22Rv1 (cell line): ENCODE results near the gene AK9.

Experiments
- ZFX ChIP-seq: fragments of 450-650 bp; IDR thresholded peaks from 2 replicates; pipeline ENCODE4 v1.6.1; 2017; ENCODE audit warnings: antibody characterized with exemption, borderline replicate concordance
- TF ChIP-seq, protein P1 (sequence below): fragments of 450-650 bp; IDR thresholded peaks from 2 replicates; pipeline ENCODE4 v1.5.1; 2017; ENCODE audit warnings: mild to moderate bottlenecking

DNA sequence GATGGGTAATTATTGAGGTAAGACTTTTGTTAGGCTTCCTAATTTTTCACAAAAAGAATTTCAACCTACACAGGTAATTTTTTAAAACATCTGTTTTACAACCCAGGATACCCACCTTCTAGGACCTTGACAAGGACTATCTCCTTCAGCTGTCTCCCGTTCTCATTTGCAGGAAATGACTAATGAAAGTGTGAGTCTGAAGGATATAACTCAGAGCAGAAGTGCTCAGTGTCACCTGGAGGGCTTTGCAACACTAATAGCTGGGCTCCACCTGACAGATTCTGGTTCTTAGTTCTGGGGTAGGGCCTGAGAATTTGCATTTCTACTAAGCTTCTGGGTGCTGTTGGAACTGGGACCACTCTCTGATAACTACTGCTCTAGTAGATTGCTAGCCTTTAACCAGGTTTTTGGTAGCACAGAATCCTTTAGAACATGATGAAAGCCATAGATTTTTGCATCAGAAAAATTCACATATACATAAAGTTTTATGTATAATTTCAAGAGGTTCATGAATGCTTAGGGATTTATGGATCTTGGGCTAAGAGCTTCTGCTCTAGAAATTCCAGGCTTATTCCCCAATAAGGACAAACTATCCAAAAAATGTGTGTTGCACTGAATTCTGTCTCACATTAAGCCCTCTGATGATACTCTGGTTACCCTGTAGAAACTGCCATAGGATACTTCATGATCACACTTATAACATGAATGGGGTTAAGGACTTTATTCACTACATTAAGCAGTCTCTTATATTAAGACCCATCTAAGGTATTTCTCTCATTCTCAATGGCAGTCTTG lies 30.3 kb downstream of the AK9 start:
- TF ChIP-seq, protein P1, sequence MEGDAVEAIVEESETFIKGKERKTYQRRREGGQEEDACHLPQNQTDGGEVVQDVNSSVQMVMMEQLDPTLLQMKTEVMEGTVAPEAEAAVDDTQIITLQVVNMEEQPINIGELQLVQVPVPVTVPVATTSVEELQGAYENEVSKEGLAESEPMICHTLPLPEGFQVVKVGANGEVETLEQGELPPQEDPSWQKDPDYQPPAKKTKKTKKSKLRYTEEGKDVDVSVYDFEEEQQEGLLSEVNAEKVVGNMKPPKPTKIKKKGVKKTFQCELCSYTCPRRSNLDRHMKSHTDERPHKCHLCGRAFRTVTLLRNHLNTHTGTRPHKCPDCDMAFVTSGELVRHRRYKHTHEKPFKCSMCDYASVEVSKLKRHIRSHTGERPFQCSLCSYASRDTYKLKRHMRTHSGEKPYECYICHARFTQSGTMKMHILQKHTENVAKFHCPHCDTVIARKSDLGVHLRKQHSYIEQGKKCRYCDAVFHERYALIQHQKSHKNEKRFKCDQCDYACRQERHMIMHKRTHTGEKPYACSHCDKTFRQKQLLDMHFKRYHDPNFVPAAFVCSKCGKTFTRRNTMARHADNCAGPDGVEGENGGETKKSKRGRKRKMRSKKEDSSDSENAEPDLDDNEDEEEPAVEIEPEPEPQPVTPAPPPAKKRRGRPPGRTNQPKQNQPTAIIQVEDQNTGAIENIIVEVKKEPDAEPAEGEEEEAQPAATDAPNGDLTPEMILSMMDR, result no peak
- no peak for TF ChIP-seq ZFX
